Liver (tissue), 9 donors: ENCODE results near the gene TOX2. TPM values are rescaled to one million over a fixed set of nuclear protein-coding genes. Genes with fewer than 3 reads are reported as not detected.

Source experiments
- DNase-seq: peaks from one replicate; pipeline ENCODE4 v3.0.0-alpha.2; 2017; ENCODE audit warnings: low spot score
- H3K27ac ChIP-seq, 2 donors: one replicate each; pipeline ENCODE4 v1.7.0; 2013; ENCODE audit warnings: inconsistent platforms in 2 of 2, low read length in 2 of 2, control low read depth in 1 of 2, low read depth in 1 of 2, mild to moderate bottlenecking in 1 of 2
- H3K27me3 ChIP-seq, 4 donors: one replicate each; pipeline versions ENCODE4 v1.6.1 to v1.7.0; 2013; ENCODE audit warnings: low read length in 3 of 4, inconsistent platforms in 1 of 4, mild to moderate bottlenecking in 1 of 4, moderate library complexity in 1 of 4; ENCODE audit not compliant: control insufficient read depth in 4 of 4, insufficient read depth in 4 of 4
- H3K36me3 ChIP-seq, 4 donors: one replicate each; pipeline versions ENCODE4 v1.6.1 to v1.7.0; 2013; ENCODE audit warnings: low read length in 3 of 4, mild to moderate bottlenecking in 3 of 4, low read depth in 1 of 4, moderate library complexity in 1 of 4; ENCODE audit not compliant: control insufficient read depth in 4 of 4, insufficient read depth in 3 of 4
- H3K4me1 ChIP-seq, 4 donors: one replicate each; pipeline versions ENCODE4 v1.6.1 to v1.7.0; 2013; ENCODE audit warnings: low read length in 3 of 4, mild to moderate bottlenecking in 3 of 4, moderate library complexity in 1 of 4; ENCODE audit not compliant: control insufficient read depth in 4 of 4, insufficient read depth in 4 of 4
- H3K4me3 ChIP-seq, 3 donors: one replicate each; pipeline versions ENCODE4 v1.6.1 to v1.7.0; 2013; ENCODE audit warnings: low read length in 3 of 3, control low read depth in 1 of 3, low read depth in 1 of 3, mild to moderate bottlenecking in 1 of 3
- H3K9ac ChIP-seq, 2 donors: one replicate each; pipeline ENCODE4 v1.7.0; 2013; ENCODE audit warnings: low read length in 2 of 2, mild to moderate bottlenecking in 2 of 2, moderate library complexity in 2 of 2, control low read depth in 1 of 2, low read depth in 1 of 2
- H3K9me3 ChIP-seq, 4 donors: one replicate each; pipeline versions ENCODE4 v1.6.1 to v1.7.0; 2013; ENCODE audit warnings: low read length in 3 of 4; ENCODE audit not compliant: control insufficient read depth in 4 of 4
- CTCF ChIP-seq: fragments of 150-350 bp; IDR thresholded peaks from 2 replicates; pipeline ENCODE4 v1.5.1; 2017; ENCODE audit warnings: improper control_type of control experiment, low read depth, low read length; ENCODE audit not compliant: missing input control
- EGR1 ChIP-seq, 2 donors: IDR thresholded peaks; 2 replicates each; pipeline ENCODE4 v1.6.1; 2016 to 2018; ENCODE audit warnings: antibody characterized with exemption in 2 of 2, low read depth in 2 of 2
- FOXA1 ChIP-seq: IDR thresholded peaks from 2 replicates; pipeline ENCODE4 v1.6.1; 2016; ENCODE audit warnings: antibody characterized with exemption
- FOXA2 ChIP-seq: IDR thresholded peaks from 2 replicates; pipeline ENCODE4 v1.6.1; 2016; ENCODE audit warnings: antibody characterized with exemption
- GABPA ChIP-seq, 2 donors: IDR thresholded peaks in 1 of 2; conservative IDR thresholded peaks in 1 of 2; 2 replicates each; pipeline ENCODE4 v1.6.1; 2016; ENCODE audit warnings: antibody characterized with exemption in 2 of 2, mild to moderate bottlenecking in 1 of 2, moderate library complexity in 1 of 2
- HNF4A ChIP-seq, 2 donors: conservative IDR thresholded peaks; 2 replicates each; pipeline ENCODE4 v1.6.1; 2016; ENCODE audit warnings: antibody characterized with exemption in 2 of 2, mild to moderate bottlenecking in 2 of 2
- HNF4G ChIP-seq: IDR thresholded peaks from 2 replicates; pipeline ENCODE4 v1.6.1; 2016; ENCODE audit warnings: antibody characterized with exemption
- JUND ChIP-seq, 2 donors: IDR thresholded peaks; 2 replicates each; pipeline ENCODE4 v1.6.1; 2016; ENCODE audit warnings: antibody characterized with exemption in 2 of 2
- NR2F2 ChIP-seq: IDR thresholded peaks from 2 replicates; pipeline ENCODE4 v1.6.1; 2016; ENCODE audit warnings: antibody characterized with exemption
- RAD21 ChIP-seq, 2 donors: IDR thresholded peaks; 2 replicates each; pipeline ENCODE4 v1.6.1; 2016; ENCODE audit warnings: antibody characterized with exemption in 2 of 2, mild to moderate bottlenecking in 2 of 2
- RXRA ChIP-seq, 2 donors: IDR thresholded peaks; 2 replicates each; pipeline ENCODE4 v1.6.1; 2017 to 2018; ENCODE audit warnings: antibody characterized with exemption in 2 of 2, mild to moderate bottlenecking in 1 of 2
- SP1 ChIP-seq: IDR thresholded peaks from 2 replicates; pipeline ENCODE4 v1.6.1; 2018; ENCODE audit warnings: antibody characterized with exemption, mild to moderate bottlenecking
- TAF1 ChIP-seq: conservative IDR thresholded peaks from 2 replicates; pipeline ENCODE4 v1.6.1; 2016; ENCODE audit warnings: antibody characterized with exemption, mild to moderate bottlenecking
- YY1 ChIP-seq: IDR thresholded peaks from 2 replicates; pipeline ENCODE4 v1.6.1; 2016; ENCODE audit warnings: antibody characterized with exemption, mild to moderate bottlenecking
- ZBTB33 ChIP-seq: IDR thresholded peaks from 2 replicates; pipeline ENCODE4 v1.6.1; 2016; ENCODE audit warnings: antibody characterized with exemption
- WGBS: extraction: QIAGEN DNeasy Blood & Tissue Kit; methylation state at CpG from one replicate; pipeline ENCODE4 v1.1.7; 2013; 5-methylcytosine and 5-hydroxymethylcytosine counted together
- polyA plus RNA-seq, 2 donors: library from polyadenylated mRNA; stranded (reverse) in 1 of 2; unstranded in 1 of 2; fragments of 200-250 nt in 1 of 2; fragments of >200 nt in 1 of 2; fragmentation: Nextera tagmentation in 1 of 2; extraction: Ambion mirVana in 1 of 2; gene quantifications; one replicate each; pipeline versions ENCODE4 v1.2.1 to v1.2.3, GENCODE V29; 2013 to 2015
- total RNA-seq, 2 donors: library from RNA; depleted of rRNA; stranded (reverse); fragments of >200 nt; gene quantifications; one replicate each; pipeline ENCODE4 v1.2.3, GENCODE V29; 2014
- TF ChIP-seq, protein P1 (sequence below): IDR thresholded peaks from 2 replicates; pipeline ENCODE4 v1.6.1; 2016; ENCODE audit warnings: antibody characterized with exemption
- TF ChIP-seq, protein P2 (sequence below): IDR thresholded peaks from 2 replicates; pipeline ENCODE4 v1.6.1; 2016; ENCODE audit warnings: antibody characterized with exemption
- donor health status: healthy.
- donor health status: healthy.
- donor health status: healthy.
- donor health status: healthy.
- donor health status: healthy.

Gene TOX2
- total and polyA plus RNA-seq, 4 donors, result 0.33 to 2.7 (median 1.4) TPM

- H3K4me1 ChIP-seq, result no peaks in the 10 kb centered on the region
These were observed 111.1 kb downstream of the TOX2 start for GRCh38 chr20:44025756-44026155.

DNA sequence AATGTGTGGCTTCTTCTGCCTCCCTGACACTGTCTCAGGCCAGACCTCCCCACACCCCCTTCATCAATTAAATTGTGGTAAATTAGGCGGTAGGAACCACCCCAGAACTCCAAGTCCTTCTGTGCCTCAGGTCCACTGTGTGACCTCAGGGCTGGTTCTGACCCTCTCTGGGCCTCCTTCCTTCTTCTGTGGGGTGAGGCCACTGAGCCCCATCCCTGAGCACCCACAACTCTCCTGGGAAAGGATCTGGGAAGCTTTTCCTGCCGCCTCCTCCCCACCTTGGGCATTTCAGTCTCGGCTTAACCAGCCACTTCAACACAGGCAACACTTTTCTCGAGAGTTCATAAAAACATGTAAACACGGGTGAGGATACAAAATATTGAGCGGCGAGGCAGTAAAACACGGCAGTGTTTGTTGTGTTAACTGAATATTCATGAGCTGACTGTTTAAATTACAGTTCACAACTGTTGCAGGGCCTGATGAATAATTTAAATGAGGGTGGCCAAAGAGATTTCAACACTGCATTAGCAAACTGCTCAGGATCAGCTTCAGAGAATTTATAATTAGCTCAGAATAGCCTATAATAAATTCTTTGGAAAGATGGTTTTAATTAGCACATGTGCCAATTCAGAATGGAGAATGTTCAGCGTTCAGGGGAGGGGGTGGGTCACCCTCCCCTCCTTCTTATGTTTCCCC is 112.1 kb downstream of the TOX2 start:
- no peak overlapping the region for H3K9ac ChIP-seq
- WGBS, result 77% methylated on average over 9 of the region's 9 CpGs
- no peaks in the 10 kb centered on the region for H3K36me3 ChIP-seq
- peaks cover 0 to 3% (median 0%) of the 10 kb centered on the region in 4 donors for H3K27me3 ChIP-seq
- H3K4me1 ChIP-seq, result no peaks in the 10 kb centered on the region
- DNase-seq, result no peak
- H3K4me3 ChIP-seq, result no peak overlapping the region
- no peak for TF ChIP-seq EGR1 (IDR thresholded peaks at IDR 0.05; ENCODE audit: low read depth in 2 of 2)
- TF ChIP-seq, protein P1, sequence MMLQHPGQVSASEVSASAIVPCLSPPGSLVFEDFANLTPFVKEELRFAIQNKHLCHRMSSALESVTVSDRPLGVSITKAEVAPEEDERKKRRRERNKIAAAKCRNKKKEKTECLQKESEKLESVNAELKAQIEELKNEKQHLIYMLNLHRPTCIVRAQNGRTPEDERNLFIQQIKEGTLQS, result no peak
- TF ChIP-seq SP1, result no peak
- TF ChIP-seq FOXA1, result no peak
- TF ChIP-seq GABPA (IDR thresholded peaks at IDR 0.05 in 1 of 2, conservative IDR thresholded peaks at IDR 0.05 in 1 of 2), result no peak
- no peak for TF ChIP-seq NR2F2
- TF ChIP-seq RXRA (IDR thresholded peaks at IDR 0.05), result no peak
- no peak for TF ChIP-seq TAF1
- TF ChIP-seq, protein P2, sequence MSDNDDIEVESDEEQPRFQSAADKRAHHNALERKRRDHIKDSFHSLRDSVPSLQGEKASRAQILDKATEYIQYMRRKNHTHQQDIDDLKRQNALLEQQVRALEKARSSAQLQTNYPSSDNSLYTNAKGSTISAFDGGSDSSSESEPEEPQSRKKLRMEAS, result no peak
- no peaks in the 10 kb centered on the region for H3K9me3 ChIP-seq
- H3K27ac ChIP-seq, result no peak overlapping the region

More at GRCh38 chr20:44025756-44026155, 111.1 kb downstream of the TOX2 start:
- Histone ChIP-seq H3K9ac (no peak overlapping the region), H3K9me3 (no peaks in the 10 kb centered on the region), H3K36me3 (no peaks in the 10 kb centered on the region), H3K27me3 (peaks cover 0 to 3% (median 0%) of the 10 kb centered on the region in 4 donors), H3K27ac (no peak overlapping the region), H3K4me3 (no peak overlapping the region)
- TF ChIP-seq JUND (IDR thresholded peaks at IDR 0.05), result no peak
- no peak for TF ChIP-seq FOXA2
- TF ChIP-seq, protein P2, result no peak
- TF ChIP-seq CTCF, result no peak
- no peak for TF ChIP-seq YY1
- TF ChIP-seq HNF4A (conservative IDR thresholded peaks at IDR 0.05), result no peak
- no peak for TF ChIP-seq NR2F2
- TF ChIP-seq RAD21 (IDR thresholded peaks at IDR 0.05), result no peak
- no peak for TF ChIP-seq EGR1 (IDR thresholded peaks at IDR 0.05; ENCODE audit: low read depth in 2 of 2)
- TF ChIP-seq FOXA1, result no peak
- no peak for TF ChIP-seq TAF1
- no peak for TF ChIP-seq HNF4G
- TF ChIP-seq, protein P1, result no peak
- no peak for TF ChIP-seq RXRA (IDR thresholded peaks at IDR 0.05)
- TF ChIP-seq ZBTB33, result no peak
- WGBS, result 89% methylated on average over 6 of the region's 6 CpGs
- DNase-seq, result no peak
